Trophoblast cell (in vitro differentiated cells and primary cell): ENCODE results near the gene KLK11.
A peak's percentile ranks its signal among the peaks of the same experiment; 100 is the strongest.

ENCODE experiments used
- DNase-seq, 2 donors: peaks; one replicate each; pipeline ENCODE4 v3.0.0-alpha.2; 2016
- H2AFZ ChIP-seq: 2 replicates; pipeline ENCODE4 v1.6.1; 2013; ENCODE audit warnings: low read length, moderate library complexity, mild to moderate bottlenecking; ENCODE audit not compliant: insufficient read depth, poor library complexity
- H2AK5ac ChIP-seq: 2 replicates; pipeline ENCODE4 v1.6.1; 2013; ENCODE audit warnings: mild to moderate bottlenecking, low read length
- H2BK120ac ChIP-seq: 2 replicates; pipeline ENCODE4 v1.6.1; 2013; ENCODE audit warnings: low read length, mild to moderate bottlenecking, moderate library complexity; ENCODE audit not compliant: insufficient read depth, poor library complexity
- H2BK12ac ChIP-seq: 2 replicates; pipeline ENCODE4 v1.6.1; 2013; ENCODE audit warnings: mild to moderate bottlenecking, low read length, moderate library complexity
- H2BK5ac ChIP-seq: 2 replicates; pipeline ENCODE4 v1.6.1; 2013; ENCODE audit warnings: low read length, low read depth, moderate library complexity, mild to moderate bottlenecking; ENCODE audit not compliant: poor library complexity
- H3K14ac ChIP-seq: 2 replicates; pipeline ENCODE4 v1.6.1; 2013; ENCODE audit warnings: mild to moderate bottlenecking, low read length
- H3K18ac ChIP-seq: 2 replicates; pipeline ENCODE4 v1.6.1; 2013; ENCODE audit warnings: mild to moderate bottlenecking, low read length
- H3K23ac ChIP-seq: 2 replicates; pipeline ENCODE4 v1.6.1; 2013; ENCODE audit warnings: low read length
- H3K27ac ChIP-seq: 2 replicates; pipeline ENCODE4 v1.5.1; 2013; ENCODE audit warnings: low read depth, mild to moderate bottlenecking, inconsistent platforms, low read length, moderate library complexity
- H3K27me3 ChIP-seq: 2 replicates; pipeline ENCODE4 v1.6.1; 2013; ENCODE audit warnings: inconsistent platforms, mild to moderate bottlenecking, low read length, moderate library complexity; ENCODE audit not compliant: insufficient read depth
- H3K36me3 ChIP-seq, 2 experiments: 1 replicate in 1 of 2; 2 replicates in 1 of 2; pipeline ENCODE4 v1.6.1; 2013; ENCODE audit warnings: low read length in 2 of 2, mild to moderate bottlenecking in 2 of 2, moderate library complexity in 1 of 2; ENCODE audit not compliant: insufficient read depth in 2 of 2, control insufficient read depth in 1 of 2
- H3K4ac ChIP-seq: 2 replicates; pipeline ENCODE4 v1.6.1; 2013; ENCODE audit warnings: low read depth, mild to moderate bottlenecking, low read length, moderate library complexity
- H3K4me1 ChIP-seq, 2 experiments: 1 replicate in 1 of 2; 2 replicates in 1 of 2; pipeline ENCODE4 v1.6.1; 2013; ENCODE audit warnings: low read length in 2 of 2, mild to moderate bottlenecking in 2 of 2, moderate library complexity in 1 of 2; ENCODE audit not compliant: insufficient read depth in 2 of 2, control insufficient read depth in 1 of 2
- H3K4me2 ChIP-seq: 2 replicates; pipeline ENCODE4 v1.6.1; 2013; ENCODE audit warnings: inconsistent platforms, mild to moderate bottlenecking, low read length, moderate library complexity
- H3K4me3 ChIP-seq: 2 replicates; pipeline ENCODE4 v1.5.1; 2013; ENCODE audit warnings: mild to moderate bottlenecking, low read depth, low read length, inconsistent platforms
- H3K79me1 ChIP-seq: one replicate; pipeline ENCODE4 v1.6.1; 2013; ENCODE audit warnings: low read length
- H3K79me2 ChIP-seq: 2 replicates; pipeline ENCODE4 v1.6.1; 2013; ENCODE audit warnings: low read length, mild to moderate bottlenecking; ENCODE audit not compliant: control insufficient read depth, insufficient read depth, poor library complexity
- H3K9ac ChIP-seq: 2 replicates; pipeline ENCODE4 v1.6.1; 2013; ENCODE audit warnings: mild to moderate bottlenecking, low read length
- H3K9me3 ChIP-seq: 2 replicates; pipeline ENCODE4 v1.6.1; 2013; ENCODE audit warnings: low read depth, mild to moderate bottlenecking, control low read depth, inconsistent platforms, low read length; ENCODE audit not compliant: insufficient read depth
- H4K12ac ChIP-seq: 2 replicates; pipeline ENCODE4 v1.6.1; 2013; ENCODE audit warnings: low read depth, mild to moderate bottlenecking, low read length, moderate library complexity
- H4K8ac ChIP-seq: 2 replicates; pipeline ENCODE4 v1.6.1; 2013; ENCODE audit warnings: low read depth, mild to moderate bottlenecking, low read length, moderate library complexity
- H4K91ac ChIP-seq: one replicate; pipeline ENCODE4 v1.6.1; 2013; ENCODE audit warnings: low read depth, mild to moderate bottlenecking, low read length, moderate library complexity
- WGBS: extraction: QIAGEN DNeasy Blood & Tissue Kit; methylation state at CpG from one replicate; pipeline ENCODE4 v1.1.7; 2013; ENCODE audit warnings: missing lambda C conversion rate; ENCODE audit not compliant: insufficient read length, insufficient coverage; ENCODE audit errors: extremely low coverage; 5-methylcytosine and 5-hydroxymethylcytosine counted together

KLK11 gene

DNA sequence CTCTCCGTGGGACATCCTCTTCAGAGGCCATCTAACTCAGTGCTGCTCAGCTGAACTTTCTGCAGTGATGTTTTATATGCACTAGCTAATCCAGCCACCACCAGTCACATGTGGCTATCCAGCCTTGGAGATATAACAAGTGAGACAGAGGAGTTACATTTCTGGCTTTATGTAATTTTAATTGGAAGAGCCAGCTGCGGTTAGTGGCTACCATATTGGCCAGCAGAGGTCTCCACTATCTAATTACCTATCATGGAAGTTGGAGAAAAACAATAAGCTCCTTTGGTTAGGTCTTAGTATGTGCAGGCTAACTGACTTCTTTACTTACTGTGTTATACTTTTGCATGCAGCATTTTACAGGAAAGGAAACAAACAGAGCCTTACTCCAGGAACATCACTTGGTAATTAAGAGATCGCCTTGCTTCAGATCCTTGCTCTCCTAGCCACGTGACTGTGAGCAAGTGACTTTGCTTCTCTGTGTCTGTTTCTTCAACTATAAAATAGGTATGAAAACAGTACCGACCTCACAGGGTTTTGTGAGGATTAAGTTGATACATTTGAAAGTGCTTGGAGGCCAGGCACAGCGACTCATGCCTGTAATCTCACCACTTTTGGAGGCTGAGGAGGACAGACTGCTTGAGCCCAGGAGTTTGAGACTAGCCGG lies 5.3 kb downstream of the KLK11 start:
- Histone ChIP-seq H4K12ac (no peak overlapping the region), H2BK12ac (no peak overlapping the region), H3K27ac (no peak overlapping the region), H3K4ac (no peak overlapping the region), H3K79me2 (no peaks in the 10 kb centered on the region), H4K8ac (no peak overlapping the region), H3K23ac (no peak overlapping the region), H3K9me3 (no peaks in the 10 kb centered on the region), H3K27me3 (peaks cover 19% of the 10 kb centered on the region), H3K36me3 (no peaks in the 10 kb centered on the region), H3K4me2 (no peak overlapping the region), H2AK5ac (no peak overlapping the region), H2BK5ac (no peak overlapping the region), H3K4me1 (peaks cover 7 to 8% of the 10 kb centered on the region in 2 experiments), H2AFZ (no peak overlapping the region), H4K91ac (no peak overlapping the region), H2BK120ac (no peak overlapping the region), H3K4me3 (no peak overlapping the region), H3K9ac (no peak overlapping the region), H3K14ac (no peak overlapping the region), H3K18ac (no peak overlapping the region), H3K79me1 (no peaks in the 10 kb centered on the region)
- DNase-seq: peak; percentile 25 to 47
- WGBS: no CpG with 5 or more reads among the region's 7 CpGs

DNA sequence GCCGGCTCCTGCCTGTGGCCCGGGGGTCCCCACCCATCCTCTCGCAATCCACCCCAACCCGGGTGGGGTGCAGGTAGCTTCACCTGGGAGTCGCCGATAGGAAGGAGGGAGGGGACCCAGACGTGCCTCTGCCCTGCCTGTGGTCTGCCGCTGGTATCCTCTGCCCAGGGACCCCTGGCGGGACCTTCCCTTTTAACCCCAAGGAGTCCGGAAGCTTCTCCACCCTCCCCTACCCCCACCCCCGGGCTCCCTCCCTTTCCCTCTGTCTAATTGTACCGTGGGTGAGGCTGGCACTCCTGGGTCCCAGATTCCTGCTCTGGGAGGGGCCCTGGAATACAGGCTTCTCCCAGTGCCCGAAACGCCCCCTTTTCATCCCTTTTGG lies 6.9 kb downstream of the KLK11 start, which contains the start of gene KLK10:
Gene KLK10, minus strand, starts transcription at position 166 of the 382 bp plus-strand sequence. CDS start 579 bp downstream, outside the sequence.
- peak within 1 kb of the TSS; percentile 57 for H3K18ac ChIP-seq
- no peak within 1 kb of the TSS for H3K14ac ChIP-seq
- H3K4me1 ChIP-seq: peaks cover 7 to 8% of the 10 kb centered on the region in 2 experiments
- peak within 1 kb of the TSS; percentile 66 for H3K4me2 ChIP-seq
- no peak within 1 kb of the TSS for H4K12ac ChIP-seq
- no peaks in the 10 kb centered on the region for H3K36me3 ChIP-seq
- H3K4me3 ChIP-seq: peak within 1 kb of the TSS; percentile 38
- peaks cover 19% of the 10 kb centered on the region for H3K27me3 ChIP-seq
- no peak within 1 kb of the TSS for H3K27ac ChIP-seq
- no peak within 1 kb of the TSS for H4K8ac ChIP-seq
- H3K9me3 ChIP-seq: no peaks in the 10 kb centered on the region
- peak within 1 kb of the TSS; percentile 32 for H4K91ac ChIP-seq
- no peak within 1 kb of the TSS for H3K4ac ChIP-seq
- H3K79me2 ChIP-seq: no peaks in the 10 kb centered on the region
- H2BK5ac ChIP-seq: no peak within 1 kb of the TSS
- no peak within 1 kb of the TSS for H2BK120ac ChIP-seq
- peak within 1 kb of the TSS; percentile 42 for H2BK12ac ChIP-seq
- H2AK5ac ChIP-seq: peak within 1 kb of the TSS; percentile 15
- no peaks in the 10 kb centered on the region for H3K79me1 ChIP-seq
- no peak within 1 kb of the TSS for H3K9ac ChIP-seq
- WGBS: no CpG with 5 or more reads among the region's 14 CpGs
- no peak for DNase-seq
- H3K23ac ChIP-seq: no peak within 1 kb of the TSS
- peak within 1 kb of the TSS; percentile 61 for H2AFZ ChIP-seq

DNA sequence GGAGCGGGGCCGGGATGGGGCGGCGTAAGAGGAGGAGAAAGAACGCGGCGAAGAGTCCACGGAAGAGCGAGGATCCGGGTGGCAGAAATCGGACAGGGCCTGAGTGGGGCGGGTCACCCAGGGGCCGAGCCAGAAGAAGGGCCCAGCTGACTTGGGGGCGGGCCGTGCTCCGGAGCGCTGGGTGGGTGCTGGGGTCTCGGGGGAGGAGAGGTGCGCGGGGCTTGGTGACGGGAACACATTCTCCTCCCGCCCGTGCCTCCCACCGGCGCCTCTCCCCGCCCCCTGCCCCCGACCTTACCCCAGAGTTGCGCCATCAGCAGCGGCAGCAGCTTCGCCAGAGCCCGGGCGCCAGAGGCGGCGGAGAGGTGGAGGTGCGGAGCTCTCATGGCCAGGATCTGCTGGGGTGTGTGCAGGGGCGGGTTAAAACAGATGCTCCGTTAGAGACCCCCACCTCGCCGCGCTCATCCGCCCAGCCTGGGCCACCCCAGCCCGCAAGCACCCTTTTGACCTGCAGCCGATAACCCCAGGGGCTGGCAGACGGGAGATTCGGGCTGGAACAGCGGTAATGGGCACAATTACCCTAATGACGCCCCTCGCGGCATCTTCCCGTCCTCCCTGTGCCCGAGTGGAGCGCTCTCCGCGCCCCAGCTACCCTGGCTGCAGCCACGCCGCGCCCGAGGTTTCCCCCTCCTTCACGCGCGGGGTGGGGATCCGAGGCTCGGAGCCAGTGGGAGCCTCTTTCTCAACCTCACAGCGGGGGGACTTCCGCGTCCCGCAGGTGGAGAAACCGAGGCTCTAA lies 7.5 kb downstream of the KLK11 start:
- Histone ChIP-seq H3K4me2 (peak overlapping the region; percentile 66), H3K14ac (no peak overlapping the region), H3K9me3 (no peaks in the 10 kb centered on the region), H2BK120ac (no peak overlapping the region), H2BK5ac (no peak overlapping the region), H3K36me3 (no peaks in the 10 kb centered on the region), H3K4me1 (peaks cover 7 to 8% of the 10 kb centered on the region in 2 experiments), H4K12ac (no peak overlapping the region), H3K18ac (peak overlapping the region; percentile 57), H2AK5ac (no peak overlapping the region), H3K9ac (no peak overlapping the region), H3K79me1 (no peaks in the 10 kb centered on the region), H3K27ac (no peak overlapping the region), H4K91ac (peak overlapping the region; percentile 32), H3K23ac (no peak overlapping the region), H2BK12ac (peak overlapping the region; percentile 42), H3K79me2 (no peaks in the 10 kb centered on the region), H3K4me3 (peak overlapping the region; percentile 38), H3K4ac (no peak overlapping the region), H2AFZ (peak overlapping the region; percentile 61), H4K8ac (no peak overlapping the region), H3K27me3 (peaks cover 19% of the 10 kb centered on the region)
- WGBS: no CpG with 5 or more reads among the region's 68 CpGs
- DNase-seq: no peak

DNA sequence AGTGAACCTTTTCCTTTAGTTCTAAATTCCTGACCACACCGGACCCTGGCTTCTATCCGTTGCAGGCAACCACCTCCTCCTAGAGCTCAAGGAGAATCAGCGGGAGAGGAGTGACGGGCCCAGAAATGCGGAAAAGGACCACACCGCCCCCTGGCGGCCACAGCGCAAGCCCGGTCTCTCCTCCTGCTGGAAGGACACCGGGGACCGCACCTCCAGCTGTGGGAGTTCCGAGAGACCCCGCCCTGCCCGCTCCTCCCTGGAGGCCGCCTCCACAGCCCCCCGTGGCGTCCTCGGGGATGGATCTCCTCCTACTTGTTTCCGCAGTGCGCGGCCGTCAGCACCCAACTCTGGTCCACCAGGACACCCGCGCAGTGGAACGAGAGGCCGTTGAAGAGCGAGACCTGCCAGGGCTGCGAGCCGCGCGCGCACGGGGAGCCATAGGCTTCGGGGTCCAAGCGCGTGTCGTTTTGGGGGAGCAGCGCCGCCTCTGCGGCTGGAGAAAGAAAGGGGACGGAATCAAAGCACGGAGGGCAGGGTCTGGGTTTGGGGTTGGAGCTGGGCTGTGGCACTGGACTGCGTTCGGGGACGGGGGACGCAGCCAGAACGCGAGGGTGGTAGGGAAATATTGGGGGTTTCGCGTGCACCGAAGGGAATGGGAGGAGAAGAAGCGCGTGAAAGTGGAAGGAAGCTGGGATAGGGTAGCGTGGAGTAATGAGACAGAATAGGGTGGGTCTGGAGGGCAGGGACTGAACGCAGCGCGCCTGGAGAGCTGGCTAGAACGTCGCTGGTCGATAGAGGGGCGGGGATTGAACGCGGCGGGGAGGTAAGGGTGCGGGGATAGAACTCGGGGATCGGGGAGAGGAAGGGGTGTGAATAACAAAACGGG lies 9.4 kb downstream of the KLK11 start:
- no peak overlapping the region for H3K23ac ChIP-seq
- no peak overlapping the region for H2BK120ac ChIP-seq
- no peak overlapping the region for H3K27ac ChIP-seq
- no peak overlapping the region for H2BK12ac ChIP-seq
- H3K27me3 ChIP-seq: peaks cover 19% of the 10 kb centered on the region
- no peak overlapping the region for H2AK5ac ChIP-seq
- H4K8ac ChIP-seq: peak overlapping the region; percentile 36
- no peaks in the 10 kb centered on the region for H3K79me2 ChIP-seq
- DNase-seq: peak in 1 of 2 donors; percentile 26
- peak overlapping the region; percentile 20 for H3K18ac ChIP-seq
- no peak overlapping the region for H3K4ac ChIP-seq
- no peak overlapping the region for H4K91ac ChIP-seq
- peak overlapping the region; percentile 34 for H3K14ac ChIP-seq
- peak overlapping the region; percentile 61 for H3K4me2 ChIP-seq
- H3K9me3 ChIP-seq: no peaks in the 10 kb centered on the region
- peak overlapping the region; percentile 56 for H3K4me3 ChIP-seq
- no peaks in the 10 kb centered on the region for H3K79me1 ChIP-seq
- no peak overlapping the region for H2BK5ac ChIP-seq
- H3K36me3 ChIP-seq: no peaks in the 10 kb centered on the region
- H2AFZ ChIP-seq: peak overlapping the region; percentile 33
- H4K12ac ChIP-seq: peak overlapping the region; percentile 39
- no CpG with 5 or more reads among the region's 68 CpGs for WGBS
- H3K4me1 ChIP-seq: peaks cover 7 to 8% of the 10 kb centered on the region in 2 experiments
- H3K9ac ChIP-seq: no peak overlapping the region
